Activated CD8-positive, alpha-beta memory T cell treated with anti-CD3 and anti-CD28 coated beads for 36 hours (primary cell): ENCODE measurements around the gene ZBTB37. TPM values are rescaled to one million over a fixed set of nuclear protein-coding genes. Genes with fewer than 3 reads are reported as not detected.
"Not testable (repeated sequence)": the region's sequence is repeated elsewhere in the genome, so short reads cannot be mapped to it uniquely, and the experiment has no call there.

Experiments used
- CTCF ChIA-PET: fragments of 350-600 bp; sonication (Branson Sonifier 250); formaldehyde crosslinking; loops from one replicate; lab custom pipeline; 2021; ENCODE audit warnings: antibody characterized with exemption; lab: Charles Lee
- POLR2A ChIA-PET: fragments of 350-600 bp; sonication (Branson Sonifier 250); formaldehyde crosslinking; loops from one replicate; lab custom pipeline; 2021; ENCODE audit warnings: antibody characterized with exemption; lab: Charles Lee
- total RNA-seq, 2 experiments: library from RNA; stranded (reverse); gene quantifications; one replicate each; pipeline ENCODE4 v1.2.3, GENCODE V29; 2021

The ZBTB37 gene, protein sequence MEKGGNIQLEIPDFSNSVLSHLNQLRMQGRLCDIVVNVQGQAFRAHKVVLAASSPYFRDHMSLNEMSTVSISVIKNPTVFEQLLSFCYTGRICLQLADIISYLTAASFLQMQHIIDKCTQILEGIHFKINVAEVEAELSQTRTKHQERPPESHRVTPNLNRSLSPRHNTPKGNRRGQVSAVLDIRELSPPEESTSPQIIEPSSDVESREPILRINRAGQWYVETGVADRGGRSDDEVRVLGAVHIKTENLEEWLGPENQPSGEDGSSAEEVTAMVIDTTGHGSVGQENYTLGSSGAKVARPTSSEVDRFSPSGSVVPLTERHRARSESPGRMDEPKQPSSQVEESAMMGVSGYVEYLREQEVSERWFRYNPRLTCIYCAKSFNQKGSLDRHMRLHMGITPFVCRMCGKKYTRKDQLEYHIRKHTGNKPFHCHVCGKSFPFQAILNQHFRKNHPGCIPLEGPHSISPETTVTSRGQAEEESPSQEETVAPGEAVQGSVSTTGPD
- total RNA-seq, result 1 to 10 TPM; 7.7 to 8.3 TPM

DNA sequence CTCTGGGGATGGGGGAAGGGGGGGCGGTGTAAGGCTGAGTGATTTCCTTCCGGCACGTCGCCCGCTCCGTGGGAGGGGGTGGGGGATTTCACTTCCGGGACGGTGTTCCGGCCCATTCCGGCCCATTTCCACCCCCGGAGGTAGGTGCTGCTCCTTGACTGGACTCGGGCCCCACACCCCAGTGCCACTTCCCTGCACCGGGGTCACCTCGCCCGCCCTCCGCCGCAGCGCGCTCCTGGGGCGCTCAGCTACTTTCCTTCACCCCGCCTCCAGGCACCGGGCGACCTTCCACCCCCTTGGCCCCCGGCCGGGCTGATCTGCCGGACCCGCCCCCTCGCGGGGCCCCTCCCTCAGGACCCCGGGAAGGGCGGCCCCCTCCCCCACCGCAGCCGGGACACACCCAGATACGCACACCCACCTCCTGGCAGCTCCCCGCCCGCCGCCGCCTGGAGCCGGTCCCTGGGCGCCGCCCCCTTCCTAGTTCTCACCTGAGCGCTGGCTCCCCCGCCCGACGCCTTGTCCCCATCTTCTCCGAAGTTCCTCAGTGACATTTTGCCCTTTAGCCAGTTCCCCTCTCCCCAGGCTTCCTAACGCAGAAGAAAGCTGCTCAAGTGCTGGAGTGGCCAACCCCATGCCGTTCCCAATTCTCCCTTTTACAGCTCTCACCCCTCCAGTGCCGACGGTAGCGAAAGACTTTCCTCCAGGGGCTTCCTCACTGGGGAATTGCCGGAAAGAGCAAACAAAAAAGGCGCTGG is at the start of gene ZBTB37:
TSS of gene ZBTB37 (plus strand) at position 115 of the 755 bp plus-strand sequence. CDS start 1,846 bp downstream, outside the sequence.
- ChIA-PET CTCF (interaction anchor here (0.6 to 2.1 kb wide), 3 partner anchors 45 to 1227 kb away, joined by 3 to 5 read pairs (median 4); partner anchors contain the start of gene DARS2), POLR2A (interaction anchor here (0.5 to 2.2 kb wide), 8 partner anchors 8 to 392 kb away, joined by 3 to 12 read pairs (median 6); partner anchors contain the start of genes CENPL, DARS2, PRDX6 and RC3H1)

DNA sequence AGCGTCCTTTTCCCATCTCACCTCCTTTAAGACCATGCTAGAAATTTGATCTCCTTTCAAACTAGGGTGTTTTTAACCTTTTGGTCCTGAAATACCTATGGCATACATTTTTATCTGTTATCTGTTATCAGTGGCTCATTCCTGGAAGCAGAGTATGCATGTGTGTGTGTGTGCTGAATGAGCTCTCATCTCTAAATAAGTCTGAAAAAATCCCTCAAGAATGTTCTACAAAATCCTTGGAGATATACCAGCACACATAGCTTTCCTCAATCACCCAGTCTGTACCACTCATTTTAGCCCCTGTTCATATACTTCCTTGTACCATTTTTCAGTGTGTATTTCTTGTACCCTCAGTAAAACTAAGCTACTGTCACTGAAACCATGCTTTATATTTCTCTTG is 49.7 kb upstream of the ZBTB37 start:
- ChIA-PET CTCF (no interaction called here), POLR2A (no interaction called here)

DNA sequence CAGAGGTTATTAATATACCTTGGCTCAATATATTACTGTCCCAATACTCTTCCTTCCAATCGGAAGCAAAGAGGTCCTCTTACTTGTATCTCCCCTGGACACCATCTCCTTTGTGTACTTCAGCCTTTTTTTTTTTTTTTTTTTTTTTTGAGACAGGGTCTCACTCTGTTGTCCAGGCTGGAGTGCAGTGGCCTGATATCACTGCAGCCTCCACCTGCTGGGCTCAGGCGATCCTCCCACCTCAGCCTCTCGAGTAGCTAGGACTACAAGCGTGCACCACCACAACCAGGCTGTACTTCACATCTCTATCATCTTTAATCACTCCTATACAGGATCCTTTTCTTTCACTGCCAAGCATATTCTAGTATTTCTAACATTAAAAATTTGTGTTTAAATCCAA is 46.5 kb upstream of the ZBTB37 start:
- CTCF ChIA-PET, result no interaction called here
- POLR2A ChIA-PET, result no interaction called here

DNA sequence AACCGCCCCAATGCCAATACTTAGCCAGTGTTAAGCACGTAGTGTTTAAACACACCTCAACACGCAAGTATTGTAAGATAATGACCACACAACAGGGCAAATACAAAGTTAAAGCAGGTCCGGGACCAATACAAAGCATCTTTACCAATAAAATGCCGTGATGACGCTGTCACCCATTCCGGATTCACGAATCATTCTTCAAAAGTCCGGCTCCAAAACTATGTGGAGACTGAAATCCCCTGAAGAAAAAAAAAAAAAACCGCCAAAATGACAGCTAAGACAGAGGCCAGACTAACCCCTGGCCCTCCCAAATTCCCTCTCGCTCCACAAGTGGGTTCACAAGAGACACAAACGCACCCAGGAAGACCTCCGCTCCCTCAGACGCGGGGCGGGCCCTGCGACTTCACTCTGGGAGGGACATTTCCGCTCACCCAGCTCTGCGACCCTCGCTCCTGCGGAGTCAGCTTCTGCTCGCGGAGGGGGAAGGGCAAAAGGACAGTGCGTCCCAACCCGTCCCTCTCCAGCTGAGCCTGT is 44.3 kb upstream of the ZBTB37 start:
- ChIA-PET CTCF (interaction anchor here (0.9 to 2.0 kb wide), 5 partner anchors 10 to 394 kb away, joined by 3 to 14 read pairs (median 4); partner anchors contain the start of genes GAS5, KLHL20 and ZBTB37), POLR2A (interaction anchor here (0.6 to 2.3 kb wide), 9 partner anchors 37 to 394 kb away, joined by 3 to 11 read pairs (median 6); partner anchors contain the start of genes GAS5, KLHL20, PRDX6 and ZBTB37)

DNA sequence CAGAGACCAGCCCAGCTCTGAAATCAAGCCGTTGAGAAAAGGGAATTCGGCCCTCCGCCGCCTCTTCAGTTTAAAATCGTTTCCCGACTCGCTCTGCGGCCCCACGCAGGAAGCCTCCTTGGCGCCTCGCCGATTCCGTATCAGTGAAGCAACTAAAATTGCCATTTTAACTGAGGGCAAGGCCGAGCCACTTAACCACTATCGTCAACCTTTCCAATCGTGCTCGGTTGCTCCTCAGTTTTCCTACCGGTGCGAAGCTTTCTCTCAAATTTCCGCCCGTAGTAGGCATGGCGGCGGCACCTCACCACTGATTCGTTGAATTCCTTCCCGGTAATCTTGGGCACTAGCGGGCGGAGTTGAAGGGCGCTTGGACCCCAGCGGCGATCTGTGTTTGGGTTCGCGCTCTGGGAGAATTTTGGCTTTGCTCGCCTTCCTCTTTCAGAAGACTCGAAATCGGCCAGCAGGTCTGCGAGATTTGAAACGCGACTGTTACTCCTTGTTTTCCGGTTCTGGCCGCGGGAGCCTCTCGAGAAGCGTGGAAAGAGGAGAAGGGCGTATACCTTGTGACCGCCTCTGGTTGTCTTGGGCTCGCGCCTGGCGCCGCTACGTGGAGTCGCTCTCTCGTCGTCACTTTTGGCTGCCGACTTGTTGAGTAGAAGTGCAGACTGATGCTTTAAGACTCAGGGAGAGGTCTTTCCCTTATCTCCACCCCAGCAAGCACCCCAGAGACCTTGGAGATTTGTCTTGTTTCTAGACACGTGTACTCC is 43.7 kb upstream of the ZBTB37 start, which contains the start of the genes CENPL and DARS2:
TSS of gene CENPL (minus strand) at position 569 of the 767 bp plus-strand sequence. CDS start 13,584 bp downstream, outside the sequence.
TSS of gene DARS2 (plus strand) at position 359 of the 767 bp plus-strand sequence. CDS start 557 bp downstream, outside the sequence.
- ChIA-PET CTCF (interaction anchor here (0.9 to 2.0 kb wide), 5 partner anchors 10 to 395 kb away, joined by 3 to 14 read pairs (median 4); partner anchors contain the start of genes GAS5, KLHL20 and ZBTB37), POLR2A (interaction anchor here (0.6 to 2.3 kb wide), 11 partner anchors 36 to 395 kb away, joined by 3 to 11 read pairs (median 5); partner anchors contain the start of genes GAS5, KLHL20, PRDX6 and ZBTB37)

DNA sequence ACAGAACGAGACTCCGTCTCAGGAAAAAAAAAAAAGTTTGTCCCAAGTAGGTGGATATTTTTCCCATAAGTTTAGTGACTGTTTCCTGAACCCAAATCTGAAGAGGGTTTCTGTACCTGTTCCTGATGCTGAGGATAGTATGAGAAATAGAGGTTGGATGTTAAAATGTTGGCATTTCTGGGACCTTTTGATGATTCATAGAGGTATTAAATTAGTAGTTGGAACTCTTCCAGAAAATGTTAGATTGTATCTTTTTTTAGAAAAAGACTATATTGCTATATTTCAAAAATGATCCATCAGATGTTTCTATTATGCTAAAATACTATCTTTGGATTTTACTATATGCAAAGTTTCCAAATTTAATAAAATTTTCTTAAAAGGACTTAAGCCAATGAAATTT is 40.6 kb upstream of the ZBTB37 start:
- ChIA-PET POLR2A (interaction anchor here (0.6 kb wide), 1 partner anchor 14 kb away, joined by 3 read pairs; no protein-coding TSS in a partner anchor), CTCF (interaction anchor here (1.3 kb wide), 1 partner anchor 1083 kb away, joined by 3 read pairs; no protein-coding TSS in a partner anchor)

DNA sequence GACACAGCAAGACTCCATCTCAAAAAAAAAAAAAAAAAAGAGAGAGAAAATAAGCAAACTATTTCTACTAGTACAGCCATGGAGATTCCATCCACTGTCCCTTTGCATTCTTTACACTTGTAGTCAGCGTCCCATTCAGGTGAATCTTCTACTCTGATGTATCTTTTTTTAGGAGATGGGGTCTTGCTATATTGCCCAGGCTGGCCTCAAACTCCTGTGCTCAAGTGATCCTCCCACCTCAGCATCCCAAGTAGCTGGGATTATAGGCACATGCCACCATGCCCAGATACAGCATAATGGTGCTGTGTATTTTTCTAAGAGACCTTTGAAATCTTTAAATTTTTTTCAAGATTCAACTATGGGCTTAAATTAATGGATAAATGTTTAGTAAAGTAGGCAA is 35.4 kb upstream of the ZBTB37 start:
- ChIA-PET CTCF (no interaction called here), POLR2A (no interaction called here)

DNA sequence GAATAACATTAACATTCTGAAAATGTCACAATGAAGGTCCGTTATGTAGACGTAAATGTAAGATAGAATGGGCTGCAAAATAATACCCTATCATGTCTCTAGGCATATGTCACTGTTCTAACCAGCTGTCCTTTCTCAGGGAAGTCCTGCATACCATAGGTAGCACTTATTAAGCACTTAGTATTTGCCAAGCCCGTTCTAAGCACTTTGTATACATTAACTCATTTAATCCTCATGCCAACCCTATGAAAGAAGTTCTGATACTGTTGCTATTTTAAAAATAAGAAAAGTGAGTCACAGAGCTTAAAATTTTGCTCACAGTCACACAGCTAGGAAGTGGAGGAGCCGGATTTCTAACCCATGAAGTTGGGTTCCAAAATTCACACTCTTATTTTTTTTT is 16.1 kb upstream of the ZBTB37 start:
- ChIA-PET CTCF (interaction anchor here (0.6 kb wide), 1 partner anchor 1290 kb away, joined by 3 read pairs; no protein-coding TSS in a partner anchor), POLR2A (no interaction called here)

DNA sequence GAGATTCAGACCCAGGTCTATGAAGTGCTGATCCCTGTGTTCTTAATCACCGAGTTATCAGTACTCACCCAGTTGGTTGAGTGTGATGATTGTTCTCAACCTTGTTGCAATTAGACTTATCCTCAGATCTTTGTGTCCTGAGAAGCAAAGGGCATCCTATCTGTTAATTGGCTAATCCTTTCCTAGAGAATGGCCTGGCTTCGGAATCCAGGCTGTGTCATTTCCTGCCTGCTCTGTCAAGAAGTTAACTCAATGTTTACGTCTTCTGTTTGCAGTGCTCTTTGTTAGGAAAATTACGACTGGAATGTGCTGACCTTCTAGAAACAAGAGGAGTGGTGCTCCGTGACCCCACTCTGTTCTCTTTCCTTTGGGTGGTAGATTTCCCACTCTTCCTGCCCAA is 15.1 kb upstream of the ZBTB37 start:
- ChIA-PET POLR2A (no interaction called here), CTCF (no interaction called here)

DNA sequence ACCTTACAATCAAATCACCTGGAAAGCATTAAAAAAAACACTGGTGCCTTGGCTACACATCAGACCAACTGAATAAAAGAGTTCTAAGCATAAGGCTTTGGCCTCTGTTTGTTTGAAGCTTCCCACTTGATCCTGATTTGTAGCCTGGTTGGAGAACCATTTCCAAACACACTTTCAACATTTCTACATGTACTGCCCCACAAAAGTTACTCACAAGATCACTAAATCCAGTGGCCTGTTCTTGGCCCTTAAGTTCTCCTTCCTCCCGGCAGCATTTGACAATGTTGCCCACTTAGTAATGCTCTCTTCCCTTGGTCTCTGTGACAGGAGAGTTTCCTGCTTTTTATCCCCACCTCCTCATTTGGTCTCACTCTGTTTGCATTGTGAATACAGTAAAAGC is 12.2 kb upstream of the ZBTB37 start:
- POLR2A ChIA-PET, result interaction anchor here (1.2 kb wide), 1 partner anchor 23 kb away, joined by 3 read pairs; no protein-coding TSS in a partner anchor
- CTCF ChIA-PET, result no interaction called here

DNA sequence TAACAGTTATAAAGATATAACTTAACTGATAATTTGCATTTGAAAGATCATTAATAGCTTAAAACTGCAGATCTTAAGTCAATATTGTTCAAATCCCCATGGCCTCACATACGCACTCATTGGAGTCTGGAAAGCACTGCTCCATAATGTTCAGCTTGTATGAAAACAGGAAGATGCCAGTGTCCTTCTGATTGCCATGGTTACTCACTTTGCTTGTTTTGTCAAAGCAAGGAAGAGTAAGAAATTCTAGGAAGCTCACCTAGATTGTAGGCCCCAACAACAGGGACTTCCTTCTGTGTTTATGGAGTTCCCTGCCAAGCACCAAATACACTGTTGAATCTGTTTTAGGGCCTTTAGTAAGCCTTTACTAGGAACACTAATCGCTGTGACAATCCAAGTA is 11.3 kb upstream of the ZBTB37 start:
- ChIA-PET POLR2A (interaction anchor here (1.2 kb wide), 1 partner anchor 24 kb away, joined by 3 read pairs; no protein-coding TSS in a partner anchor), CTCF (interaction anchor here (0.5 kb wide), 1 partner anchor 1073 kb away, joined by 3 read pairs; no protein-coding TSS in a partner anchor)

DNA sequence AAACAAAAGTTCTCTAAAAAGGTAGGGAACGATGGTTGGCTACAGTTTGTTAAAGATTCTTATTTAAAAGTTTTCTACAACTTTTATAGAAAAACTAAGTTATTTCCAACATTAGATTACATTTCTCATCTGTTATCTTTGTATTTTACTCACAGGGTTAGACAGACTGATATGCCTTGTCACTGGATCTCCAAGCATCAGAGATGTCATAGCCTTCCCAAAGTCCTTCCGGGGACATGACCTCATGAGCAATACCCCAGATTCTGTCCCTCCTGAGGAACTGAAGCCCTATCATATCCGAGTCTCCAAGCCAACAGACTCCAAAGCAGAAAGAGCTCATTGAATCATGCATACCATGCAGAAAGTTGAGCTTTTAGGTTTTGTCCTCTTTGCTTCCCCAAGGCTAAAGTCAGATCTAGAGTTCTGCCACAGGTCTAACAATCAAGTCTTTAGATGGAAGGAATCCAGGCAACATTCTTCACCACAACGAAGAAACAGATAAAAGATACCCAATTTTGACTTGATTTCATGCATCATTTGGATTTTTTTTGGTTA is 10.7 kb upstream of the ZBTB37 start:
- POLR2A ChIA-PET, result interaction anchor here (0.5 to 1.2 kb wide), 2 partner anchors 24 to 121 kb away, joined by 3 to 4 read pairs; no protein-coding TSS in a partner anchor
- CTCF ChIA-PET, result no interaction called here

DNA sequence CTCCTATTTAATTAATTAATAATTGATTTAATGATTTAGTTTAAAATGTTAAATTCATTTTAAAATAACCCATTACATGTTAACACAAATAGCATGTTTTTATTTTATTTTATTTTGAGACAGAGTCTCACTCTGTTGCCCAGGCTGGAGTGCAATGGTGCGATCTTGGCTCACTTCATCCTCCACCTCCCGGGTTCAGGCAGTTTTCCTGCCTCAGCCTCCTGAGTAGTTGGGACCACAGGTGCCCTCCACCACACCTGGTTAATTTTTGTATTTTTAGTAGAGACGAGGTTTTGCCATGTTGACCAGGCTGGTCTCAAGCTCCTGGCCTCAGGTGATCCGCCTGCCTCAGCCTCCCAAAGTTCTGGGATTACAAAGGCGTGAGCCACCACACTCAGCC is 8.6 kb upstream of the ZBTB37 start:
- POLR2A ChIA-PET, result interaction anchor here (1.9 kb wide), 1 partner anchor 36 kb away, joined by 9 read pairs; the partner anchor contains the start of genes CENPL and DARS2

DNA sequence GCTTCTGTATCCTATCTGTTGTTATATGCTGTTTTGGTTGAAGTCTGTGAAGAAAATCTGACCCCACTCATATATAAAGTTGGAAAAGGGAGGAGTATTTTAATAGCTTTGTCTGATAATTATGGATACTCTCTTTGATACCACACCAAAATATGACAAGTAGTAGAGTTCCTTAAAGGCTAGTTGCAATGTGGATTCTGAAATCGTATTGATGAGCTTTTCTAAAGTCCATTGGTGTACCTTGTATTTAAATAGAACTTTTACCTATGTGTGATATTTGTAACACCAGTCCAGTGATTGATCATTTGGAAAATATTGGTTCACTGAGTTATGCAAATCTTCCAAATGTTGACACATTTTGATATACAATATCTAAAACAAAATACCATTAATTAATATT is 8.1 kb upstream of the ZBTB37 start:
- ChIA-PET CTCF (no interaction called here), POLR2A (interaction anchor here (0.7 to 1.9 kb wide), 4 partner anchors 8 to 36 kb away, joined by 3 to 9 read pairs (median 4); partner anchors contain the start of genes CENPL, DARS2, GAS5 and ZBTB37)

More for the DNA sequence above, 8.6 kb upstream of the ZBTB37 start:
- CTCF ChIA-PET, result not testable (repeated sequence)

DNA sequence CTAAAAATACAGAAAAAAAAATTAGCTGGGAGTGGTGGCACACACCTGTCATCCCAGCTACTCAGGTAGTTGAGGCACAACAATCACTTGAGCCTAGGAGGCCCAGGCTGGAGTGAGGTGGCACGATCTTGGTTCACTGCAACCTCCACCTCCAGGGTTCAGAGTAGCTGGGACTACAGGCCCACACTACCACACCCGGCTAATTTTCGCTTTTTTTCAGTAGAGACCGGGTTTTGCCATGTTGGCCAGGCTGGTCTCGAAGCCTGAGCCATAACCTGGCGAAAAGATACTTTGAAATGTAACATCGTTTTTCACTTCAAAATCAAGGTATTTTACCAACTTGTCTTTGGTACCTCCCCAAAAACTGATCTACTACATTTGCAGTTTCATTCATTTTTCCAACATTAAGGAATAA is 6.4 kb upstream of the ZBTB37 start:
- ChIA-PET CTCF (no interaction called here), POLR2A (interaction anchor here (1.3 kb wide), 1 partner anchor 313 kb away, joined by 6 read pairs; no protein-coding TSS in a partner anchor)

DNA sequence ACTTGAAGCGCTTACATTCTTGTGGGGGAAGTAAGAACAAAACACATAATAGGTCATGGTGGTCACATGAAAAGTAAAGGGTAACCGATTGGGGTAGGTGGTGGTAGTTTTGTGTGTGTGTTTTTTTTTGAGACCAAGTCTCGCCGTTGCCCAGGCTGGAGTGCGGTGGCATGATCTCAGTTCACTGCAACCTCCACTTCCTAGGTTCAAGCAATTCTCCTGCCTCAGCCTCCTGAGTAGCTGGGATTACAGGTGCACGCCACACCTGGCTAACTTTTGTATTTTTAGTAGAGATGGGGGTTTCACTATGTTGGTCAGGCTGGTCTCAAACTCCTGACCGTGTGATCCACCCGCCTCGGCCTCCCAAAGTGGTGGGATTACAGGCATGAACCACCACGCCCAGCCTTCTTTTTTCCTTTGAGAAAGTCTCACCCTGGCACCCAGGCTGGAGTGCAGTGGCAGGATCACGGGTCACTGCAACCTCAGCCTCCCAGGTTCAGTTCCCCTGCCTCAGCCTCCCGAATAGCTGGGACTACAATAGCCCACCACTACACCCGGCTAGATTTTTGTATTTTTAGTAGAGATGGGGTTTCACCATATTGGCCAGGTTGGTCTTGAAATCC is 5.9 kb upstream of the ZBTB37 start:
- POLR2A ChIA-PET, result interaction anchor here (1.3 kb wide), 1 partner anchor 312 kb away, joined by 6 read pairs; no protein-coding TSS in a partner anchor
- CTCF ChIA-PET, result not testable (repeated sequence)
